H1 (cell line): ENCODE results near the gene HIC1. TPM values are rescaled to one million over a fixed set of nuclear protein-coding genes. Genes with fewer than 3 reads are reported as not detected.

Experiments
- CTCF ChIP-seq, 3 experiments: IDR thresholded peaks; 1 replicate in 2 of 3; 2 replicates in 1 of 3; pipeline versions ENCODE4 v1.5.1 to v1.6.1; 2011; ENCODE audit warnings: low read length in 3 of 3, mild to moderate bottlenecking in 3 of 3, inconsistent platforms in 2 of 3, low read depth in 1 of 3, moderate library complexity in 1 of 3; ENCODE audit not compliant: insufficient read depth in 1 of 3; ENCODE audit errors: control extremely low read depth in 1 of 3
- FOSL1 ChIP-seq: IDR thresholded peaks from 2 replicates; pipeline ENCODE4 v1.6.1; 2011; ENCODE audit warnings: mild to moderate bottlenecking, low read depth, low read length, moderate library complexity; ENCODE audit not compliant: insufficient read depth
- KDM5A ChIP-seq: fragments of 200-600 bp; IDR thresholded peaks from 2 replicates; pipeline ENCODE4 v1.7.1; 2012; ENCODE audit warnings: mild to moderate bottlenecking, low read length, inconsistent platforms, mixed read lengths
- PHF8 ChIP-seq: fragments of 200-600 bp; sonication (generic); conservative IDR thresholded peaks from 2 replicates; pipeline ENCODE4 v1.7.1; 2012; ENCODE audit warnings: low read depth, mild to moderate bottlenecking, inconsistent platforms, low read length, moderate library complexity
- RAD21 ChIP-seq, 2 experiments: IDR thresholded peaks in 1 of 2; conservative IDR thresholded peaks in 1 of 2; 2 replicates each; pipeline ENCODE4 v1.6.1; 2011; ENCODE audit warnings: low read depth in 2 of 2, low read length in 2 of 2, improper control_type of control experiment in 1 of 2, inconsistent platforms in 1 of 2, mild to moderate bottlenecking in 1 of 2, moderate library complexity in 1 of 2
- RXRA ChIP-seq: IDR thresholded peaks from 2 replicates; pipeline ENCODE4 v1.6.1; 2011; ENCODE audit warnings: low read depth, mild to moderate bottlenecking, low read length, moderate library complexity; ENCODE audit not compliant: insufficient read depth
- polyA plus RNA-seq, 7 experiments: library from polyadenylated mRNA; depleted of rRNA in 3 of 7; stranded (reverse) in 5 of 7; unstranded in 2 of 7; fragments of >200 nt in 5 of 7; fragments of 200-250 nt in 2 of 7; gene quantifications; 1 replicate in 5 of 7; 2 replicates in 1 of 7; 4 replicates in 1 of 7; pipeline versions ENCODE4 v1.2.1 to v1.2.3, GENCODE V29; 2011 to 2013; ENCODE audit warnings: missing spikeins in 2 of 7, mixed read lengths in 2 of 7
- total RNA-seq: library from RNA; stranded (reverse); fragmentation: NEBNext Ultra II Directional; extraction: Animal tissue kit (Norgen Biotek cat#: 25700); gene quantifications from 2 replicates; pipeline ENCODE4 v1.2.1, GENCODE V29; 2021

HIC1 gene
- total and polyA plus RNA-seq, 2 of the 8 experiments (the other 6 are each of a cell fraction or from before 2014, with no cell fraction given): 0.06 to 0.09 TPM

DNA sequence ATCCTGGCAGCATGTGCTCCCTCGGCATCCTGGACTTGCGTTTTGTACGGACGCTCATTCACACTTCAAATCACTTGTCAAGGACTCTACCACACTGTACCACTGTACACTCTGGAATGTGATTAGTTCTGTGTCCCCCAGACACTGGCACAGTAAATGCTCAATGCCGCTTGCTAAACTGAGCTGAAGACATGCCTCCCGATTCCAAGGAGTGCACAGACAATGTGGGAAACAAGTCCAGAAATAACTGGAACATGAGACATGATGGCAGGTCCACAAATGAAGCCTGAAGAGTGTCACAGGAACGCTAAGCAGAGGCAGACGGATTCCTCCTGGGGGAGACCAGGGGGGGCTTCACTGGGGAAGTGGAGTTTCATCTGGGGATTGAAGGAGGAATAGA lies 22.1 kb downstream of the HIC1 start (continued):
- no peak for TF ChIP-seq CTCF (IDR thresholded peaks at IDR 0.05; ENCODE audit: control extremely low read depth in 1 of 3, insufficient read depth in 1 of 3, low read depth in 1 of 3, low read length in 3 of 3)
- no peak for TF ChIP-seq RXRA
- TF ChIP-seq RAD21 (IDR thresholded peaks at IDR 0.05 in 1 of 2, conservative IDR thresholded peaks at IDR 0.05 in 1 of 2; ENCODE audit: low read depth in 2 of 2, low read length in 2 of 2): no peak
- no peak for TF ChIP-seq FOSL1
- no peak for TF ChIP-seq PHF8
- no peak for TF ChIP-seq KDM5A
